Bone marrow (tissue), 2 donors: ENCODE measurements around the gene BPIFB4.
"Not testable (repeated sequence)": the region's sequence is repeated elsewhere in the genome, so short reads cannot be mapped to it uniquely, and the experiment has no call there.

ENCODE experiments used
- DNase-seq, 2 donors: peaks; one replicate each; lab custom pipeline; 2025; lab: John Stamatoyannopoulos, UW

BPIFB4 gene

GRCh38 chr20:33079259-33079658, at the start of gene BPIFB4:
BPIFB4 (plus strand) TSS chr20:33079643; CDS start chr20:33081527, 1,884 bp downstream.
- no peak for DNase-seq

GRCh38 chr20:33030076-33030475, 49.4 kb upstream of the BPIFB4 start:
- DNase-seq, result no peak

- no peak for DNase-seq
Measured at GRCh38 chr20:33030569-33030968, 48.9 kb upstream of the BPIFB4 start.

- no peak for DNase-seq
Measured at GRCh38 chr20:33031531-33031930, 47.9 kb upstream of the BPIFB4 start, which contains the start of gene BPIFB6. BPIFB6 (plus strand) TSS chr20:33031648; CDS start chr20:33031648, 0 bp downstream.

GRCh38 chr20:33032555-33032954, 46.9 kb upstream of the BPIFB4 start:
- DNase-seq, result no peak

- no peak for DNase-seq
Measured at GRCh38 chr20:33033381-33033780, 46.1 kb upstream of the BPIFB4 start.

GRCh38 chr20:33034115-33034514, 45.3 kb upstream of the BPIFB4 start:
- no peak for DNase-seq

- DNase-seq, result no peak
Measured at GRCh38 chr20:33034901-33035492, 44.4 kb upstream of the BPIFB4 start.

- no peak for DNase-seq
Measured at GRCh38 chr20:33037456-33037855, 42.0 kb upstream of the BPIFB4 start.

GRCh38 chr20:33038243-33038642, 41.2 kb upstream of the BPIFB4 start:
- DNase-seq, result no peak

- no peak for DNase-seq
Measured at GRCh38 chr20:33042430-33042829, 37.0 kb upstream of the BPIFB4 start.

- DNase-seq, result no peak
Measured at GRCh38 chr20:33042983-33043730, 36.3 kb upstream of the BPIFB4 start.

GRCh38 chr20:33043731-33044181, 35.7 kb upstream of the BPIFB4 start:
- DNase-seq, result no peak

- not testable (repeated sequence) for DNase-seq
Measured at GRCh38 chr20:33045129-33045721, 34.2 kb upstream of the BPIFB4 start.

GRCh38 chr20:33046412-33046811, 33.0 kb upstream of the BPIFB4 start:
- no peak for DNase-seq

- DNase-seq, result no peak
Measured at GRCh38 chr20:33051333-33051732, 28.1 kb upstream of the BPIFB4 start.

- DNase-seq, result no peak
Measured at GRCh38 chr20:33053291-33054106, 25.9 kb upstream of the BPIFB4 start, which contains the start of gene BPIFB3. BPIFB3 (plus strand) TSS chr20:33053903; CDS start chr20:33055436, 1,533 bp downstream.

- no peak for DNase-seq
Measured at GRCh38 chr20:33054381-33054780, 25.1 kb upstream of the BPIFB4 start.

- DNase-seq, result no peak
Measured at GRCh38 chr20:33054791-33055190, 24.7 kb upstream of the BPIFB4 start.

GRCh38 chr20:33059136-33059535, 20.3 kb upstream of the BPIFB4 start:
- DNase-seq, result no peak

- DNase-seq, result no peak
Measured at GRCh38 chr20:33059741-33060390, 19.6 kb upstream of the BPIFB4 start.

GRCh38 chr20:33061658-33062028, 17.8 kb upstream of the BPIFB4 start:
- no peak for DNase-seq
